Body of pancreas (tissue), 4 donors: ENCODE data around the gene BCAT1. TPM values are rescaled to one million over a fixed set of nuclear protein-coding genes. Genes with fewer than 3 reads are reported as not detected.
A peak's percentile ranks its signal among the peaks of the same experiment; 100 is the strongest.

Source experiments
- ATAC-seq: fragments of 150-250 bp; one replicate; pipeline ENCODE4 v1.9.1; 2016
- DNase-seq, 4 donors: peaks; one replicate each; pipeline ENCODE4 v3.0.0-alpha.2; 2019
- H3K27ac ChIP-seq, 4 donors: fragments of 200-600 bp; sonication (generic); 1 replicate in 3 of 4; 2 replicates in 1 of 4; pipeline versions ENCODE4 v1.5.1 to v1.6.1; 2016 to 2019; ENCODE audit warnings: mild to moderate bottlenecking in 1 of 4, mixed read lengths in 1 of 4, moderate library complexity in 1 of 4
- H3K27me3 ChIP-seq, 2 donors: fragments of 200-600 bp; sonication (generic); one replicate each; pipeline ENCODE4 v1.6.0; 2016; ENCODE audit warnings: mild to moderate bottlenecking in 1 of 2
- H3K36me3 ChIP-seq, 2 donors: fragments of 200-600 bp; sonication (generic); replicated peaks in 1 of 2; 2 replicates each; pipeline ENCODE4 v1.5.1; 2016; ENCODE audit warnings: low read depth in 2 of 2; ENCODE audit not compliant: insufficient read depth in 1 of 2
- H3K4me1 ChIP-seq: fragments of 200-600 bp; sonication (generic); one replicate; pipeline ENCODE4 v1.6.0; 2016
- H3K4me3 ChIP-seq, 2 donors: fragments of 200-600 bp; sonication (generic); 1 replicate in 1 of 2; 2 replicates in 1 of 2; pipeline ENCODE4 v1.5.1; 2016 to 2019
- H3K9me3 ChIP-seq, 3 donors: fragments of 200-600 bp; sonication (generic); 1 replicate in 2 of 3; 2 replicates in 1 of 3; pipeline ENCODE4 v1.5.1; 2016
- POLR2A ChIP-seq, 3 donors: fragments of 450-650 bp; IDR thresholded peaks; one replicate each; pipeline ENCODE4 v1.6.1; 2016; ENCODE audit warnings: antibody characterized with exemption in 3 of 3, mild to moderate bottlenecking in 2 of 3
- WGBS, 2 donors: methylation state at CpG; one replicate each; pipeline ENCODE4 v1.1.5; 2017; 5-methylcytosine and 5-hydroxymethylcytosine counted together
- intact Hi-C: fragments of 100-400 bp; cut with DNase I; formaldehyde crosslinking; loops from one replicate; pipeline ENCODE4 v1.15.1; 2023
- total RNA-seq, 2 donors: library from RNA; depleted of rRNA; stranded (reverse); fragments of >200 nt; gene quantifications; one replicate each; pipeline ENCODE4 v1.1.0, GENCODE V29; 2016
- TF ChIP-seq, protein P1 (sequence below), 7 experiments: fragments of 450-650 bp in 4 of 7; fragments of 200-600 bp in 3 of 7; sonication (generic) in 3 of 7; IDR thresholded peaks; one replicate each; pipeline ENCODE4 v1.5.1; 2016 to 2019; ENCODE audit warnings: antibody characterized with exemption in 7 of 7

Gene BCAT1
- total RNA-seq, 2 donors from 2014 or later: 30.0 to 59.7 TPM

DNA sequence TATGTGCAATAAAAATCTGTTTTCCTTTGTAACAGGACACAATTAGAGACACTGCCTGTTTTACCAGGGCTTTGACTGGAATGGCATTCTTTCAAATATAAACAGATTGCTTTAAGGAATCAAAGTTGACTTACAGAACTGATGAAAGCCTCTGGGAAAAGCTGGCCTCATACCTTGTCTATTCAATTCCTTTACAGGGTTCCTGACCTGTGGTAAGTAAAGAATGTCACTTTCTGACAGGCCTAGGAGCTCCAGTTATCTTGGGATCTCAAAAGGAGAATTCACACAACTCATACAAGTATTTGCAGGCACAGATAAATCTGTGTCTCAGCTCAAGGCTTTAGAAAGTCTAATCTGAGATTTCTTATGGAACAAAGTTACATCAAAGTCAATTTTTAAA, 88.4 kb downstream of the BCAT1 start:
- intact Hi-C loops: no loop called here

DNA sequence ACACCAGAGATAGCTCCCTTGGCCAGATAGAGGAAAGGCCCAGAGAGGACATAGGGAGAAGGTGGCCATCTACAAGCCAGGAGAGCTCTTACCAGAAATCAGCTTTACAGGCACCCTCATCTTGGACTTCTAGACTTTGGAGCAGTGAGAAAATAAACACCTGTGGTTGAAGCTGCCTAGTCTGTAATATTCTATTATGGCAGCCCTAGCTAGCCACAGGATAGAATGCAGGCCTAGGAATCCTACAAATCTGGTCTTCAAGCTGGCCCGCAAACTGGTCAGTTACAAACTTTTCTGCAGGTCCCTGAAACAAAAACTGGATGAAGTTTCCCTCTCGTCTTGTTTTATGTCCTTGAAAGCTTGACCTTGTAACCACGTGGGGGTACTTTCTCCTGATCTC, 92.4 kb downstream of the BCAT1 start:
- H3K4me3 ChIP-seq: no peak overlapping the region
- 47 to 63% methylated on average over 3 of the region's 3 CpGs for WGBS, 2 donors
- ATAC-seq (peak; percentile 67), DNase-seq (peak in 2 of 4 donors; percentile 29 to 37)
- H3K9me3 ChIP-seq: no peaks in the 10 kb centered on the region
- intact Hi-C loops: no loop called here
- H3K36me3 ChIP-seq: no peaks in the 10 kb centered on the region
- H3K27me3 ChIP-seq: no peaks in the 10 kb centered on the region
- H3K4me1 ChIP-seq: peaks cover 59% of the 10 kb centered on the region
- H3K27ac ChIP-seq: peak overlapping the region; percentile 70 to 80 (median 75)
- TF ChIP-seq, protein P1, sequence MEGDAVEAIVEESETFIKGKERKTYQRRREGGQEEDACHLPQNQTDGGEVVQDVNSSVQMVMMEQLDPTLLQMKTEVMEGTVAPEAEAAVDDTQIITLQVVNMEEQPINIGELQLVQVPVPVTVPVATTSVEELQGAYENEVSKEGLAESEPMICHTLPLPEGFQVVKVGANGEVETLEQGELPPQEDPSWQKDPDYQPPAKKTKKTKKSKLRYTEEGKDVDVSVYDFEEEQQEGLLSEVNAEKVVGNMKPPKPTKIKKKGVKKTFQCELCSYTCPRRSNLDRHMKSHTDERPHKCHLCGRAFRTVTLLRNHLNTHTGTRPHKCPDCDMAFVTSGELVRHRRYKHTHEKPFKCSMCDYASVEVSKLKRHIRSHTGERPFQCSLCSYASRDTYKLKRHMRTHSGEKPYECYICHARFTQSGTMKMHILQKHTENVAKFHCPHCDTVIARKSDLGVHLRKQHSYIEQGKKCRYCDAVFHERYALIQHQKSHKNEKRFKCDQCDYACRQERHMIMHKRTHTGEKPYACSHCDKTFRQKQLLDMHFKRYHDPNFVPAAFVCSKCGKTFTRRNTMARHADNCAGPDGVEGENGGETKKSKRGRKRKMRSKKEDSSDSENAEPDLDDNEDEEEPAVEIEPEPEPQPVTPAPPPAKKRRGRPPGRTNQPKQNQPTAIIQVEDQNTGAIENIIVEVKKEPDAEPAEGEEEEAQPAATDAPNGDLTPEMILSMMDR (IDR thresholded peaks at IDR 0.05): no peak
- no peak for TF ChIP-seq POLR2A (IDR thresholded peaks at IDR 0.05)

More for the DNA sequence above, 88.4 kb downstream of the BCAT1 start:
- peaks cover 79% of the 10 kb centered on the region for H3K4me1 ChIP-seq
- no peaks in the 10 kb centered on the region for H3K27me3 ChIP-seq
- H3K4me3 ChIP-seq: no peak overlapping the region
- no peak for TF ChIP-seq POLR2A (IDR thresholded peaks at IDR 0.05)
- TF ChIP-seq, protein P1 (IDR thresholded peaks at IDR 0.05): no peak
- ATAC-seq (no peak), DNase-seq (no peak)
- H3K27ac ChIP-seq: peak overlapping the region in 3 of 4 donors; percentile 66 to 78 (median 76)
- H3K36me3 ChIP-seq: no peaks in the 10 kb centered on the region
- H3K9me3 ChIP-seq: no peaks in the 10 kb centered on the region

DNA sequence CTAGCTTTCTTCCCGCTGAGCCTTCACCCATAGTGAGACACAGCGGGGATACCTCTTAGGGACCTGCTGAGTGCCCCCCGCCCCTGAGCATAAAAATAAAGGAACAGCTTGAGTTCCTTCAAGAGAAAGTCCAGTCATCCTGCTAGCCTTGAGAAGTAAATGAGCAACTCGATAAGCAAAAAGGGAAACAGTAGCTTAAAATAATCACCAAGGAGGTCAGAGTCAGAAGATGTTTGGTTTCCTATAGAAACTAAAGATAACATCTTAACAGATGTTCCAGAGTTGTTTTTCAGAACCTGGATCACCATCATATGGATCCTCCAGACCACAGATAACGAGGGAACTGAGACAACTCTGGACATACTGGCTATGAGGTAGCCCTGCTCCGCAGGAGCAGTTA, 94.0 kb downstream of the BCAT1 start:
- DNase-seq (no peak), ATAC-seq (peak; percentile 41)
- H3K4me3 ChIP-seq: no peak overlapping the region
- no peaks in the 10 kb centered on the region for H3K36me3 ChIP-seq
- no peaks in the 10 kb centered on the region for H3K27me3 ChIP-seq
- intact Hi-C loops: no loop called here
- H3K27ac ChIP-seq: peak overlapping the region in 3 of 4 donors; percentile 72 to 80 (median 78)
- H3K4me1 ChIP-seq: peaks cover 65% of the 10 kb centered on the region
- 39 to 46% methylated on average over 6 of the region's 6 CpGs for WGBS, 2 donors
- no peaks in the 10 kb centered on the region for H3K9me3 ChIP-seq
- peak in 1 of 3 donors; percentile 51 for TF ChIP-seq POLR2A (IDR thresholded peaks at IDR 0.05)
- TF ChIP-seq, protein P1 (IDR thresholded peaks at IDR 0.05): no peak

DNA sequence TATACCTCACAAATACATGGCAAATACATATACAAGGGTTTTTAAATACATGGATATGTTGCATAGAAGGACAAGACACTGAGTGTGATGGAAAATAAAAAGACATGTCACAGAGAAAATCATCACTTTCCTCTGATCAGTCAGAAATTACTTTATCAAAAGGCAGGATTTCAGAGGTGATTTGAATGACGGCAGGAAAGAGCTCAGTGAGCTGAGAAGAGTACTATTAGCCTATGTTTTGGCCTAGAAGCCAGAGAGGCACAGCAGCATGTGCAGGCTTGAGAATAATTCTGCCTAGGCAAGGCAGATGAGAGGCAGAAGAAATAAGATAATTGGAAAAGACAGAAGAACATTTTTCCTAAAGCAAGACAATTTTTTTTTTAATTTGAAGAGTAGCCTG, 94.9 kb downstream of the BCAT1 start:
- TF ChIP-seq POLR2A (IDR thresholded peaks at IDR 0.05): no peak
- TF ChIP-seq, protein P1 (IDR thresholded peaks at IDR 0.05): no peak
- Histone ChIP-seq H3K4me1 (peaks cover 73% of the 10 kb centered on the region), H3K9me3 (no peaks in the 10 kb centered on the region), H3K36me3 (no peaks in the 10 kb centered on the region), H3K27ac (peak overlapping the region; percentile 46 to 80 (median 75)), H3K27me3 (no peaks in the 10 kb centered on the region), H3K4me3 (no peak overlapping the region)
- 30 to 40% methylated on average over 1 of the region's 1 CpG for WGBS, 2 donors
- ATAC-seq: no peak
- DNase-seq: no peak
- intact Hi-C loops: no loop called here

DNA sequence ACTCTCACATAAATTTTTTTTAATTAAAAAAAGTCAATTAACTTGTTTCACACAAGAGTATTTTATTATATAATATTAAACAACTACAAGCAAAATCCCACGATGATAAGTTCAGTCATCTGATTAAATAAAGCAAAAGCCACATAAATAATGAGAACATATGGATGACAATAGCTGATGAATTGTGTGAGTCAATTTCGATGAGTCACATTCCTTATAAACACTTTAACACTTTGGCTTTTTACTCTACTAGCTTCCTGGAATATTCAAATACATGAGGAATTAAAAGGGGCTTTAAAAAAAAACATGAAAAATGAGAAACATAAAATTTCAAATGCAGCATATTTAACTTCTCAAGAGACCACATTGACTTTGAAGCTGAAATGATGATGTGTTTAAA, 95.3 kb downstream of the BCAT1 start:
- DNase-seq (no peak), ATAC-seq (no peak)
- Histone ChIP-seq H3K27ac (peak overlapping the region; percentile 46 to 80 (median 75)), H3K4me1 (peaks cover 76% of the 10 kb centered on the region), H3K36me3 (no peaks in the 10 kb centered on the region), H3K9me3 (no peaks in the 10 kb centered on the region), H3K27me3 (no peaks in the 10 kb centered on the region), H3K4me3 (no peak overlapping the region)
- TF ChIP-seq POLR2A (IDR thresholded peaks at IDR 0.05): no peak
- TF ChIP-seq, protein P1 (IDR thresholded peaks at IDR 0.05): no peak
- intact Hi-C loops: no loop called here
- WGBS, 2 donors: 43 to 44% methylated on average over 2 of the region's 2 CpGs
